LoVo (cell line): ENCODE results near the gene RBM44.
A peak's percentile ranks its signal among the peaks of the same experiment; 100 is the strongest.
"Not testable (repeated sequence)": the region's sequence is repeated elsewhere in the genome, so short reads cannot be mapped to it uniquely, and the experiment has no call there.

Source experiments
- DNase-seq: peaks from one replicate; pipeline ENCODE4 v3.0.0-alpha.2; 2016; ENCODE audit warnings: low spot score

RBM44 gene

GRCh38 chr2:237848940-237849339 lies 50.4 kb downstream of the RBM44 start:
- not testable (repeated sequence) for DNase-seq

- no peak for DNase-seq
Measured at GRCh38 chr2:237854295-237854694, 55.7 kb downstream of the RBM44 start.

GRCh38 chr2:237857791-237858190 lies 59.2 kb downstream of the RBM44 start:
- no peak for DNase-seq

- peak; percentile 69 for DNase-seq
Measured at GRCh38 chr2:237858294-237859081, 59.9 kb downstream of the RBM44 start.

GRCh38 chr2:237859082-237859433 lies 60.5 kb downstream of the RBM44 start:
- no peak for DNase-seq

- no peak for DNase-seq
Measured at GRCh38 chr2:237859533-237860272, 61.1 kb downstream of the RBM44 start, which contains the start of gene RAMP1. Gene RAMP1, plus strand, starts transcription at chr2:237859623. Its CDS starts 53 bp downstream, at chr2:237859676.

GRCh38 chr2:237860273-237860935 lies 61.8 kb downstream of the RBM44 start:
- DNase-seq: no peak

- DNase-seq: no peak
Measured at GRCh38 chr2:237861875-237862527, 63.4 kb downstream of the RBM44 start.

GRCh38 chr2:237862528-237862895 lies 63.9 kb downstream of the RBM44 start:
- DNase-seq: no peak

GRCh38 chr2:237863102-237863511 lies 64.5 kb downstream of the RBM44 start:
- no peak for DNase-seq

GRCh38 chr2:237863689-237864443 lies 65.3 kb downstream of the RBM44 start:
- no peak for DNase-seq

GRCh38 chr2:237864444-237864931 lies 65.9 kb downstream of the RBM44 start:
- no peak for DNase-seq

- DNase-seq: no peak
Measured at GRCh38 chr2:237864940-237865622, 66.5 kb downstream of the RBM44 start.

GRCh38 chr2:237865623-237866041 lies 67.1 kb downstream of the RBM44 start:
- no peak for DNase-seq

- no peak for DNase-seq
Measured at GRCh38 chr2:237866101-237866621, 67.6 kb downstream of the RBM44 start.

- no peak for DNase-seq
Measured at GRCh38 chr2:237867465-237867864, 68.9 kb downstream of the RBM44 start.

GRCh38 chr2:237868074-237868473 lies 69.5 kb downstream of the RBM44 start:
- DNase-seq: not testable (repeated sequence)

GRCh38 chr2:237868631-237869342 lies 70.2 kb downstream of the RBM44 start:
- no peak for DNase-seq

- no peak for DNase-seq
Measured at GRCh38 chr2:237869343-237870102, 70.9 kb downstream of the RBM44 start.
